NCI-H446 treated with DMSO at 0.1 percent for 48 hours (cell line): ENCODE results near the gene CLN6.
A peak's percentile ranks its signal among the peaks of the same experiment; 100 is the strongest.
"Not testable (repeated sequence)": the region's sequence is repeated elsewhere in the genome, so short reads cannot be mapped to it uniquely, and the experiment has no call there.

Experiments used
- DNase-seq: peaks from one replicate; lab custom pipeline; 2025; lab: John Stamatoyannopoulos, UW

The CLN6 gene

DNA sequence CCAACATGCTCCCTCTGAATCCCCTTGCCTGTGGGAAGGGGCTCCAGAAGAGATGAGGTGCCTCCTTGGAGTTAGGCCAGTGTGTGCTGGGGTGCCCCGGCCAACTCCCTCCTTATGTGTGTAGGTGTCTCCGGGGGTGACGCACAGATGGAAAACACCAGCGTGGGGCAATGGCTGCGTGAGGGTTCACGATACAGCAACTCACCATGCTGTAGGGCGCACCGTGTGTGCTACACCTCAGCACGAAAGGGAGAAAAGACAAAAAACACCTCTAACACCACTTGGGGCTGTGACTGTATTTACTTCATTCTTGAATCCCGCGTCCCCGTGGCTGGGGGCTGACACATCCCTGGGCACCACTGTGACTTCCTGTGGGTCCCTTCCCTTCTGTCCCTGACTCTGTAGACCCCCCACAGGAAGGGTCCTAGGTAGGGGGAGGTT lies 22.8 kb downstream of the CLN6 start:
- DNase-seq = no peak

GRCh38 chr15:68205954-68206539 lies 23.5 kb downstream of the CLN6 start:
- DNase-seq = no peak

DNA sequence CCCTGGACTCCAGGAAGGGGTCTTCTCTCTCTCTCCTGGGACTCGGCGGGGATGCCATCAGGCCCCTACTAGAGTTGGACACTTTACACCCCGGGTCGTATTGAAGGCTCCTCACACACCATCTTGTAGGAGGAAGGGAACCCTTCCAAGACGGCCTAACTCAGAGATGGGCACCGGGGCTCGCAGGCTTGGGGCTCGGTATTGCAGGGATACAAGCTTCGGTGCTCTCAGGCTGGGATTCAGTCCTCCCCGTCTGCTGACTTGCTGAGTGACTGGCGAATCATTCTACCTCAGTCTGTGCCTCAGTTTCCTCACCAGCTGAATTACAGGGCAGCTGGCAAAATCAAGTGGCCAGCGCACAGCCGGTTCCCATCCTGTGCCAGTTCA lies 24.0 kb downstream of the CLN6 start:
- no peak for DNase-seq

DNA sequence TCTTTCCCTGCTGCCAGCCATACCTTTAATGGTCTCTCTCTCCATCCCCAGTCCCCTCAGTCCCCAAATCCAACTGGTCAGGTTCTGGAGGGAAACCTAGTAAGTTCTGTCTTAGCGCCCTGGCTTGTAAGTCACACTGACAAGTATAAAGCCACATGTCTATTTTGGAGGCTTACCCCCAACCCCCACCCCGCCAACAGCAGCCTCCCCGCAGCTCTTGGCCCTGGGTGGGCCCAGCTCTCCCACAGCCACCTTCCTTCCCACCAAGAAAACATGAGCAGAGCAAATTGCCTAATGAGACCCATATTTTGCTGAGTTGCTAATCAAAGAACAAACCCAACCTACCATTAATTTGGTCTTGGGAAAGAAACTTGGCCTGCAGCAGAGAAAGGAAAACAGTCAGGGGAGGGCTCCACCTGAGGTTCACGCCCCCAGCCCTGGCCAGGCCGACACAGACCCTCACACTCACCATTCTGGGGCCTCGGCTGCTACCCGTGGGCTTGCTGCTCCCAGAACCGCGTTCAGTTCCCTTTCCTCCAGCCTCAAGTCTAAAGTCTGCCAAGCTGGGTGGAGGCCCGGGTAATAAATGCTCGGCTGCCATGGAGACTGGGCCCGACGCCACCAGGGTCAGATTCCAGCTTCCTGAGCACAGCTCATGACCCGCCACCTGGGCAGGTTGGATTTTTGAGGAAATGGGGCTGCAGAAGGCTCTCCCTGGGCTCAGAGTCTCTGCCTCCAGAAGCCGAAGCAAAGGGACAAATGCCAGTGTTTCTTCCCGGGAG lies 24.6 kb downstream of the CLN6 start, which contains the start of gene CALML4:
Gene CALML4 (minus strand): TSS at position 557 of the 782 bp plus-strand sequence. CDS start 85 bp downstream, at position 472.
- peak; percentile 16 for DNase-seq

GRCh38 chr15:68204361-68204760 lies 25.2 kb downstream of the CLN6 start:
- DNase-seq = no peak

DNA sequence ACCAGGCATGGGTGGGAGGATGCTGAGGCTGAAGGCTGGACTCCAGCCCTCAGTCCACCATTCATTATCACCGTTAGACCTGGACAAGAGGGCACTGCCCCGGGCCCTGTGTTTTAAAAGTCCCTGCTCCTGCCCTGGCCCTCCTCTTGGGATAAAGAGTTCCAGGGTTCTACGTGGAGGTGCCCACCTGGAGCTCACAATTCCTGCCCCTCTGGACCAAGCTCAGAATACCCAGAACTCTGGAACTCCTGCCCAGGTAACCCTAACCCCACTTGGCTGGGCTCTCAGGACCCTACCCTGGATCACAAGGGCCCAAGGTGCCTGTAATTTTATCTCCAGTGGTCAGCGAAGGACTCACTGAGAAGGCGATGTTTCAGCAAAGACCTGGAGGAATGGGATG lies 25.6 kb downstream of the CLN6 start:
- no peak for DNase-seq

DNA sequence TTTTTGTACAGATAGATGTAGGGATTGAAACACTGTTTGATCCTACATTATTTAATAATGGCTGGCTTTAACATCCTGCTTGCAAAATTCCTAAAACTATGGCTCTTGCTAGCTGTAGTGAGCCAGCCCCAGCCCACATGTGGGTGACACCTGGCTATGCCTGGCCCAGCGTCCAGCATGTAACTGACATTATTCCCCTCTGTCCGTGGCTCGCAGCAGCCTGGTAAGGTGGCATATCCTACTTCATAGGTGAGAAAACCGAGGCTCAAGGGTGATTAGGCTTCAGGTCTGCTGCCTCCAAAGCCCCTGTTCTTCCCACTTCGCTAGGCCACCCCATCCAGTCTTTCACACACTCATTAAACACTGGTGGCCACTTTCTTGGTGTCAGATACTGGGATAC lies 26.0 kb downstream of the CLN6 start:
- no peak for DNase-seq

DNA sequence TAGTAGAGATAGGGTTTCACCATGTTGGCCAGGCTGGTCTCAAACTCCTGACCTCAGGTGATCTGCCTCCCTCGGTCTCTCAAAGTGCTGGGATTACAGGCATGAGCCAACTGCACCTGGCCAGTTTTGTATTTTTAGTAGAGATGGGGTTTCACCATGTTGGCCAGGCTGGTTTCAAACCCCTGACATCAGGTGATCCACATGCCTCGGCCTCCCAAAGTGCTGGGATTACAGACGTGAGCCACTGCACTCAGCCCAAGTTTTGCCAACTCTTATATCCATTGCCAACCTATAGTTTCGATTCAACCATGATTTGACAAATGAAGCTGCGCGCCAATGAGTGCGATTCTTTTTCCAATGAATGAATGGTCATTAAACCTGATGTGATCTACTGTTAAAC lies 26.5 kb downstream of the CLN6 start:
- DNase-seq = not testable (repeated sequence)

DNA sequence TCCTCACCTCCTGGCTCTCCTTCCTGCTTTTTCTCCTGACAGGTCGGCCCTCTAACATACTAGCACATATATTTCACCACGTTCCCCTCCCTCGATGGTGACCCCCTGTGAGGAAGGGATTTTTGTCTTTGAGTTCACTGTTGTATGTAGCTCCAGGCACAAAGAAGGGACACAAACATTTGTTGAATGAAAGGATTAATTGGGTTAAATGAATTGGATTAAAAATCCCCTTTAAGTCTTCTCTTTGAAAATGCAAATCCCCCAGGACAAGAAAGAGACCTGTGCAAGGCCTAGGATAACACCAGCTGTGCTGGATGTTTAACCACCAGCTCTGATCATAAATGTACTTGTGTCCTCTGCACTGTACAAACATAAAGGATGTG lies 27.7 kb downstream of the CLN6 start:
- DNase-seq = no peak

GRCh38 chr15:68201153-68201878 lies 28.2 kb downstream of the CLN6 start:
- no peak for DNase-seq

DNA sequence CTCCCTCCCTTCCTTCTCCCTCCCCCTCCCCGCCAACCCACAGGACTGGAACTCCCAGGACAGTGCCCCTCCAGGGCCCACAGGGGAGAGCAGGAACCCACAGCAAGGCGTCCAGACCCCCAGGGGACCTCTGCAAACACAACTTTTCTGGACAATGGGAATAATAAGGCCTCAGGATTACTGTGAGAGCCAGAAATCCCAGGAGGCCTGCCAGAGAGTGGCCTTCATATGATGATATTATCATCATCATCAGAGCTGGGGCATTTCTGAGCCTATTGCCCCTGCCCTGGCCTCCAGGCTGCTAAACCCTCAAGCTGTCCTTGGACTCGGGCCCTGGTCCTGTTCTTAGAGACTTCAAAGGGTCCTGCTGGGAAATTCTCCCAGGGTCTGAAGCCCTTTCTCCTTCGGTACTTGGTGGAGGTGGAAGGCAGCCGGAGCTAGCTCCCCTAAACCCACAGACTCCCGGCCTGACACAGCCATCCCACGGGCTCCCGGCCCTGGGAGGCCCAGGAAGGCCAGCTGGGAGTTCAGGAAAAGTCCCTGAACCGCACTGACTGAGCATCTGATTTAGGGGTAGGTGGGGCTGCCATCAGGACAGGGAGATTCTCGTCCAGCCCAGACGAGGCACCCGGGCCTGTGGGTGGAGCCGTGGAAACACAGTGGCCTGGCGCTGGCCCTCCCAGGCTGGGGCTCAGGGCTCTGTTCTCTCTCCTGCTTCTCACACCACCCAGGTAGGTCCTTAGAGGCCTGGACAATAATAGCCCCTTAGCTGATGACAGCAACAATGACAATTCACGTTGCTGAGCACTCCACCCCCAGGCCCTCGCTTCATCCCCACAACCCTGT lies 29.3 kb downstream of the CLN6 start:
- no peak for DNase-seq

DNA sequence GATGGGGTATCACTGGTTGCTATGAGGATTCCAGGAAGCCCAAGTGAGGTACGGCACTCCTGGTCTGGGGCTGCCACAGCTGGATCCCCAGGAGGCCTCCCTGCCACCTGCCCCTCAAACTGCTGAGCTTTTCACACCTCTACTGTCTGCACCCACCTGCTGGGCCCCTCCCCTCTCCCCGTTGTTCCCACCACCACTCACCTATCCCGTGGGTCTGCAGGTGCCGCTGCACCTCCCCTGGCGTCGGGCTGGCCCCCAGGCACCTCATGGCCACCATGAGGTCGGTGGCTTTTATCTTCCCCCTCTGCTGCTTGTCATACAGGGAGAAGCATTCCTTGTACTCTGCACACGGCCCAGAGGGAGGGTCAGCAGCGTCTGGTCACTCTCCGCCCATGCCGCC lies 30.2 kb downstream of the CLN6 start:
- DNase-seq = no peak

GRCh38 chr15:68197661-68198437 lies 31.7 kb downstream of the CLN6 start:
- no peak for DNase-seq

- no peak for DNase-seq
These were observed 32.4 kb downstream of the CLN6 start for GRCh38 chr15:68197170-68197492.

DNA sequence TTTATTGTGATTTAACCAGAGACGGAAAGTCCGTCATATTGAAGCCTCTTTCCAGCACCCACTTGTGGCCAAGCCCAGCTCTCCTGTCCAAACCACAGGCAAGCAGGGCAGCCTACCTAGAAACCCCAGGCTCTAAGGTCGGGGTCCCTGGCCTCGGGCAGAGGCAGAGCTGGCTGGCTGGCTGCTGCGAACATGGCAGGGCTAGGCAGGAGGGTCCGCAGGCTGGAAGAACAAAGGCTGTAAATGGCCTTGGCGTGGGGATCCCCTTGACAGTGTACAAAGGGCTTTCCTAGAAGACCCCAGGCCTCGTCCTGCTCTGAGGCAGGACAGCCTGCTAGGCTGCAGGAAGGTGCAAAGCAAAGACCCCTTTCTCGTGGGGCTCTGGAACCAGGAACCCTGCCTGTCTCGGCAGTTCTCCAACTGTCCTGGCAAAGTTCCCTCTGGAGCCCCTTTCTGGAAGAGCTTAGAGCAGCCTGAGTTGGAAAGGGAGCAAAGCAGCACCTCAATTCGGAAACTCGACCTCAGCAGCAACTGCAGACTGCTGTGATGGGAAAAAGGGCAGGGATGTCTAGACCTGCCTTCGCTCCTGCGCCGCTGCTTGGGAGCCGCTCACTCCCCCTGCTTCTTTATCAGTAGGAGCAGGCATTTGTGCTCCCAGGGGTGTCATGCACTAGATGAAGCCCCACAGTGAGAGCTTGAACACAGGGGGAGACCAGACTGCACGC lies 32.9 kb downstream of the CLN6 start:
- DNase-seq = no peak

- no peak for DNase-seq
These were observed 34.0 kb downstream of the CLN6 start for GRCh38 chr15:68195336-68196112.

- DNase-seq = no peak
These were observed 36.6 kb downstream of the CLN6 start for GRCh38 chr15:68192804-68193486.

DNA sequence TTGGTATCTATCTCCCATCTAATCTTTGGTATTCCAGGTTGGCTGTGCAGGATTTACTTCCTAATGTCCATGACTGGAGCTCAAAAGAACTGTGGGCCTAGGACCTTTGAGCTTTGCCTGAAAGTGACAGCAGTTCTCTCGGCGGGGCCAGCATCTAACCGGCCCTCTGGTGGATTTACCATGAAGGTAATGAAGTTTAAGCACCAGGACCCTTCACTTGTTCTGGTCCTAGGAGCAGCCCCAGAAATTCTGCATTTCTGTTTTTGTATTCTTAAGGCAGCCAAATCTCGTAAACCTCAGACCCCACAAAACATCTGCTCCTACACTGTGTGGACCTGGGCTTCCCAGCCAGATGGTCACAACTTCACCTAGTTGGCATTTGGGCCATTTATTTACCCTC lies 37.4 kb downstream of the CLN6 start:
- no peak for DNase-seq

DNA sequence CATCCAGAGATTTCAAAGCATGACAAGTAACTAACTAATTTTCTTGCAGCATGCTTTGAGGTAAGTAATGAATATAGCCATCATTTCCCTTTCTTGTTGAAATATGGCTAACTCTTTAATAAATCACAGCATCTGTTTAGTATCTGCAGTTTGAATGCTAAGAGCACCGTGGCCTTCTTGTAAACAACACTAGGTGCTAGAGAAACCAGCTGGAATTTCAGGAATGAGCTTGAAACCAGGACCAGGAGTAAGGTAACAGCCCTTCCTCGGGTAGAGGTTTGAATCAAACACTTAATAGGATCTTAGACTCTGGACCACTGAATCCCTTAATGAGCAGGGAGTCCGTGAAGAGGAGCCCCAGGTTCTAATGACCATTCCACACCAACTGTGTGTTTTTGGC lies 38.0 kb downstream of the CLN6 start:
- DNase-seq = no peak
